ENCODE data around the gene ANKRD52.
"Not testable (repeated sequence)": the region's sequence is repeated elsewhere in the genome, so short reads cannot be mapped to it uniquely, and the experiment has no call there.

DNA sequence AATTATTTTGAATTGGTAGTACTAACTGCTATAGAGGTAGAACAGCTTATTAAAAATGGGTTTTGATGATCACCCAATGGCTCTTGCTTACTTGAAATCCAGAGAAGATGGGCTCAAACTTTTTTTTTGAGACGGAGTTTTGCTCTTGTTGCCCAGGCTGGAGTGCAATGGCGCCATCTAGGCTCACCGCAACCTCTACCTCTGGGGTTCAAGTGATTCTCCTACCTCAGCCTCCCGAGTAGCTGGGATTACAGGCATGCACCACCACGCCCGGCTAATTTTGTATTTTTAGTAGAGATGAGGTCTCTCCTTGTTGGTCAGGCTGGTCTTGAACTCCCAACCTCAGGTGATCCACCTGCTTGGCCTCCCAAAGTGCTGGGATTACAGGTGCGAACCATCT lies 4.8 kb upstream of the ANKRD52 start:
- TF ChIP-seq, protein P1, sequence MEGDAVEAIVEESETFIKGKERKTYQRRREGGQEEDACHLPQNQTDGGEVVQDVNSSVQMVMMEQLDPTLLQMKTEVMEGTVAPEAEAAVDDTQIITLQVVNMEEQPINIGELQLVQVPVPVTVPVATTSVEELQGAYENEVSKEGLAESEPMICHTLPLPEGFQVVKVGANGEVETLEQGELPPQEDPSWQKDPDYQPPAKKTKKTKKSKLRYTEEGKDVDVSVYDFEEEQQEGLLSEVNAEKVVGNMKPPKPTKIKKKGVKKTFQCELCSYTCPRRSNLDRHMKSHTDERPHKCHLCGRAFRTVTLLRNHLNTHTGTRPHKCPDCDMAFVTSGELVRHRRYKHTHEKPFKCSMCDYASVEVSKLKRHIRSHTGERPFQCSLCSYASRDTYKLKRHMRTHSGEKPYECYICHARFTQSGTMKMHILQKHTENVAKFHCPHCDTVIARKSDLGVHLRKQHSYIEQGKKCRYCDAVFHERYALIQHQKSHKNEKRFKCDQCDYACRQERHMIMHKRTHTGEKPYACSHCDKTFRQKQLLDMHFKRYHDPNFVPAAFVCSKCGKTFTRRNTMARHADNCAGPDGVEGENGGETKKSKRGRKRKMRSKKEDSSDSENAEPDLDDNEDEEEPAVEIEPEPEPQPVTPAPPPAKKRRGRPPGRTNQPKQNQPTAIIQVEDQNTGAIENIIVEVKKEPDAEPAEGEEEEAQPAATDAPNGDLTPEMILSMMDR (IDR thresholded peaks at IDR 0.05; ENCODE audit: extremely low read depth in 1 of 2, insufficient read depth in 1 of 2, low read depth in 1 of 2, low read length in 2 of 2) = not testable (repeated sequence)
- TF ChIP-seq POLR2AphosphoS5 (IDR thresholded peaks at IDR 0.05; ENCODE audit: insufficient read depth, low read depth, low read length); POLR2A (IDR thresholded peaks at IDR 0.05; ENCODE audit: low read depth, low read length); EZH2 (IDR thresholded peaks at IDR 0.05; ENCODE audit: borderline replicate concordance, low read depth, low read length, severe bottlenecking); JUN (IDR thresholded peaks at IDR 0.05; ENCODE audit: borderline replicate concordance, insufficient read depth, insufficient read length, low read depth); FOS (IDR thresholded peaks at IDR 0.05; ENCODE audit: borderline replicate concordance, insufficient read depth, low read length): not testable (repeated sequence)
- TF ChIP-seq, protein P2, sequence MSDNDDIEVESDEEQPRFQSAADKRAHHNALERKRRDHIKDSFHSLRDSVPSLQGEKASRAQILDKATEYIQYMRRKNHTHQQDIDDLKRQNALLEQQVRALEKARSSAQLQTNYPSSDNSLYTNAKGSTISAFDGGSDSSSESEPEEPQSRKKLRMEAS (IDR thresholded peaks at IDR 0.05; ENCODE audit: insufficient read depth, insufficient read length) = not testable (repeated sequence)
